ENCODE results near the gene KPNA6.
"Not testable (repeated sequence)": the region's sequence is repeated elsewhere in the genome, so short reads cannot be mapped to it uniquely, and the experiment has no call there.

KPNA6 gene

DNA sequence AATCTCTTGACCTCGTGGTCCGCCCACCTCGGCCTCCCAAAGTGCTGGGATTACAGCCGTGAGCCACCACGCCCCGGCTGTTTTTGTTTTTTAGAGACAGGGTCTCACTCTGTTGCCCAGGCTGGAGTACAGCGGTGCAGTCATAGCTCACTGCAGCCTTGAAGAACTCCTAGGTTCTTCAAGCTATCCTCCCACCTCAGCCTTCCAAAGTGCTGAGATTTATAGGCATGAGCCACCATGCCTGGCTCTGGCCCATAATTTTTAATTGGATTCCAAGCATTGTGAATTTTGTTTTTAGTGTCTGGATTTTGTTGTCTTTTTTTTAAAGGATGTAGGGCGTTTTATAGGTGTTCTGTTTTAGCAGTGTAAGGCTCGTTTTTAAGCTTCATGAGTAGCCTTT, 43.0 kb downstream of the KPNA6 start:
- CTCF ChIA-PET = interaction anchor here (0.7 kb wide), 1 partner anchor 39 kb away, joined by 4 read pairs; no protein-coding TSS in a partner anchor
- TF ChIP-seq, protein P1, sequence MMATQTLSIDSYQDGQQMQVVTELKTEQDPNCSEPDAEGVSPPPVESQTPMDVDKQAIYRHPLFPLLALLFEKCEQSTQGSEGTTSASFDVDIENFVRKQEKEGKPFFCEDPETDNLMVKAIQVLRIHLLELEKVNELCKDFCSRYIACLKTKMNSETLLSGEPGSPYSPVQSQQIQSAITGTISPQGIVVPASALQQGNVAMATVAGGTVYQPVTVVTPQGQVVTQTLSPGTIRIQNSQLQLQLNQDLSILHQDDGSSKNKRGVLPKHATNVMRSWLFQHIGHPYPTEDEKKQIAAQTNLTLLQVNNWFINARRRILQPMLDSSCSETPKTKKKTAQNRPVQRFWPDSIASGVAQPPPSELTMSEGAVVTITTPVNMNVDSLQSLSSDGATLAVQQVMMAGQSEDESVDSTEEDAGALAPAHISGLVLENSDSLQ (IDR thresholded peaks at IDR 0.05) = peak; percentile 35; the same call in 1 of the 2 replicates
- TF ChIP-seq HDGF (IDR thresholded peaks at IDR 0.05; ENCODE audit: borderline replicate concordance) = no peak
- no peak for DNase-seq (ENCODE audit: extremely low spot score)
- POLR2A ChIA-PET = interaction anchor here (1.4 to 3.0 kb wide), 3 partner anchors 29 to 78 kb away, joined by 3 to 14 read pairs (median 5); partner anchors contain the start of genes IQCC, TMEM39B and TXLNA

DNA sequence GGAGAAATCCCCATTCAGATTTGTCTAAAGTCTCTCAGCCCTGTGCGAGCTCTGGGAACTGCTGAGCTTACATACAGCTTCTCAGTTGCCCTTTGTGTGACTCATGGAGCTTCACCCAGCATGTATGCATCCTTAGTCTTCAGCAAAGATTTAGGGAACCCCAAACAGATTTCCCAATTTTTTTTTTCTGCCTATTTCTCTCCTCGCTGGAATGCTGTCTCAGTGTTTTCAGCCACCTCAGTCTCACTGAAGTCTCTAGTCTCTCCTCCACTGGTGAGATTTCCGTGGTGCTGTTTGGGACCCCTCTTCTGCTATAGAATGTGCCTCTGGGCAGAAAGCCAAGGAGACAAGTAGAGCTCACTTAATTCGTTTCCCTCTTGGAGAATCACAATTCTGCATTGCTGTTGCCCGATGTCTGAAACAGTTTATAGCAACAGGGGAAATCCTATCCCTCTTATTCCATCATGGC, 43.5 kb downstream of the KPNA6 start:
- POLR2A ChIA-PET = interaction anchor here (1.4 to 3.0 kb wide), 3 partner anchors 28 to 78 kb away, joined by 3 to 14 read pairs (median 5); partner anchors contain the start of genes IQCC, TMEM39B and TXLNA
- no peak for TF ChIP-seq ELF4 (IDR thresholded peaks at IDR 0.05)
- no peak for TF ChIP-seq L3MBTL2 (conservative IDR thresholded peaks at IDR 0.05)
- no peak for TF ChIP-seq FOXA1 (IDR thresholded peaks at IDR 0.05)
- no peak for TF ChIP-seq HDGF (IDR thresholded peaks at IDR 0.05; ENCODE audit: borderline replicate concordance)
- no peak for TF ChIP-seq TARDBP (IDR thresholded peaks at IDR 0.05)
- no peak for TF ChIP-seq SUZ12 (IDR thresholded peaks at IDR 0.05)
- TF ChIP-seq, protein P1 (IDR thresholded peaks at IDR 0.05) = no peak
- DNase-seq (ENCODE audit: extremely low spot score) = peak; percentile 43
- CTCF ChIA-PET = interaction anchor here (0.7 kb wide), 1 partner anchor 40 kb away, joined by 4 read pairs; no protein-coding TSS in a partner anchor

DNA sequence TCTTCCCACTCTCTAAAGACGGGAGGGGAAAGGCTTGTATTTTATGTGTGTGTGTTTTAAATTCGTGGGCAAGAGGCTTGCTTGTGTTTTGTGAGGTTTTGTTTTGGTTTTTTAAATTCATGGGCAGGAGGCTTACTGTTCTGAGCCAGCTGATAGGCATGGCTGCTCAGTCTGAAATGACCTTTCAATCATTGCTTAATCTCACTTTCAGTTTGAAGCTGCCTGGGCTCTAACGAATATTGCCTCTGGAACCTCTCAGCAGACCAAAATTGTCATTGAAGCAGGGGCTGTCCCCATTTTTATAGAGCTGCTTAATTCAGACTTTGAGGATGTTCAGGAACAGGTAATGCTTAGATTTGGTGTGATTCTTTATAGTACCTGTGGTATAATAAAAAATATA, 51.3 kb downstream of the KPNA6 start:
- POLR2A ChIA-PET = no interaction called here
- CTCF ChIA-PET = no interaction called here
- DNase-seq (ENCODE audit: extremely low spot score) = no peak
- no peak for TF ChIP-seq NFRKB (IDR thresholded peaks at IDR 0.05)
- TF ChIP-seq ZNF384 (IDR thresholded peaks at IDR 0.05) = no peak
- no peak for TF ChIP-seq LEF1 (IDR thresholded peaks at IDR 0.05; ENCODE audit: borderline replicate concordance)
- TF ChIP-seq L3MBTL2 (conservative IDR thresholded peaks at IDR 0.05) = no peak
- no peak for TF ChIP-seq FOXK2 (IDR thresholded peaks at IDR 0.05)
- no peak for TF ChIP-seq SUZ12 (IDR thresholded peaks at IDR 0.05)
- TF ChIP-seq HDGF (IDR thresholded peaks at IDR 0.05; ENCODE audit: borderline replicate concordance) = no peak
- TF ChIP-seq TARDBP (IDR thresholded peaks at IDR 0.05) = no peak
- no peak for TF ChIP-seq FOXM1 (IDR thresholded peaks at IDR 0.05; ENCODE audit: borderline replicate concordance)
- TF ChIP-seq ELF4 (IDR thresholded peaks at IDR 0.05) = no peak
- TF ChIP-seq, protein P1 (IDR thresholded peaks at IDR 0.05) = no peak
- TF ChIP-seq ARNT (IDR thresholded peaks at IDR 0.05) = no peak
- TF ChIP-seq SP1 (IDR thresholded peaks at IDR 0.05) = no peak
- no peak for TF ChIP-seq BHLHE40 (IDR thresholded peaks at IDR 0.05; ENCODE audit: borderline replicate concordance)
- no peak for TF ChIP-seq CTBP1 (IDR thresholded peaks at IDR 0.05; ENCODE audit: borderline replicate concordance)
- TF ChIP-seq FOXA1 (IDR thresholded peaks at IDR 0.05) = no peak

DNA sequence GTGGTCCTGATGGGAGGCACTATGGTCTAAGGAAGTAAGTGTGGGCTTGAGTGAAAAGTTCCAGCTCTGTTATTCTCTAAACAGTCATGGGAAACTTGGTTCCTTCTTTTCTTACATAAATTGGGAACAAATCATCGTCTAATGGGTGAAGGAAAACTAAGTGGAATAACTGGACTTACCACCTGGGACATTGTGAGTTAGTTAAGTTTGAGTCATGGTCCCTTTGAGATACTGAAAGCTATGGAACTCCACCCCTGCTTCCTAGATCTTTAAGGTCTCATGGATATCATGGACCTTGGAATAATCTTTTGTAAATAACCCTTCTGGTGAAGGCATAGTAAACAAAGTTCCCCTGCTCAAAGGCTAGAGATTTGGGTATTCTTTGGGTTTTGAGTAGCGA, 55.5 kb downstream of the KPNA6 start:
- ChIA-PET CTCF (interaction anchor here (0.6 to 0.7 kb wide), 2 partner anchors 10 to 37 kb away, joined by 3 to 5 read pairs; partner anchors contain the start of gene CCDC28B), POLR2A (interaction anchor here (1.5 kb wide), 1 partner anchor 16 kb away, joined by 6 read pairs; the partner anchor contains the start of gene TXLNA)
- DNase-seq (ENCODE audit: extremely low spot score) = no peak
- TF ChIP-seq FOXM1 (IDR thresholded peaks at IDR 0.05; ENCODE audit: borderline replicate concordance) = no peak
- no peak for TF ChIP-seq ZNF384 (IDR thresholded peaks at IDR 0.05)
- TF ChIP-seq NFRKB (IDR thresholded peaks at IDR 0.05) = no peak
- TF ChIP-seq CTBP1 (IDR thresholded peaks at IDR 0.05; ENCODE audit: borderline replicate concordance) = no peak
- TF ChIP-seq HDGF (IDR thresholded peaks at IDR 0.05; ENCODE audit: borderline replicate concordance) = no peak
- TF ChIP-seq SP1 (IDR thresholded peaks at IDR 0.05) = no peak
- TF ChIP-seq FOXA1 (IDR thresholded peaks at IDR 0.05) = no peak
- no peak for TF ChIP-seq LEF1 (IDR thresholded peaks at IDR 0.05; ENCODE audit: borderline replicate concordance)
- no peak for TF ChIP-seq TARDBP (IDR thresholded peaks at IDR 0.05)
- no peak for TF ChIP-seq FOXK2 (IDR thresholded peaks at IDR 0.05)

DNA sequence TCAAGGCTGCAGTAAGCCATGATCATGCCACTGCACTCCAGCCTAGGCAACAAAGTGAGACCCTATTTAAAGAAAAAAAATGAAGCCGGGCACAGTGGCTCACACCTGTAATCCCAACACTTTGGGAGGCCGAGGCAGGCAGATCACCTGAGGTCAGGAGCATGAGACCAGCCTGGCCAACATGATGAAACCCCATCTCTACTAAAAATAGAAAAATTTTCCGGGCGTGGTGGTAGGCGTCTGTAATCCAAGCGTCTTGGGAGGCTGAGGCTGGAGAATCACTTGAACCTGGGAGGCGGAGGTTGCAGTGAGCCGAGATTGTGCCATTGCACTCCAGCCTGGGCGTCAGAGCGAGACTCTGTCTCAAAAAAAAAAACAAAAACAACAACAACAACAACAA, 57.8 kb downstream of the KPNA6 start:
- POLR2A ChIA-PET; CTCF ChIA-PET; DNase-seq (ENCODE audit: extremely low spot score): not testable (repeated sequence)

DNA sequence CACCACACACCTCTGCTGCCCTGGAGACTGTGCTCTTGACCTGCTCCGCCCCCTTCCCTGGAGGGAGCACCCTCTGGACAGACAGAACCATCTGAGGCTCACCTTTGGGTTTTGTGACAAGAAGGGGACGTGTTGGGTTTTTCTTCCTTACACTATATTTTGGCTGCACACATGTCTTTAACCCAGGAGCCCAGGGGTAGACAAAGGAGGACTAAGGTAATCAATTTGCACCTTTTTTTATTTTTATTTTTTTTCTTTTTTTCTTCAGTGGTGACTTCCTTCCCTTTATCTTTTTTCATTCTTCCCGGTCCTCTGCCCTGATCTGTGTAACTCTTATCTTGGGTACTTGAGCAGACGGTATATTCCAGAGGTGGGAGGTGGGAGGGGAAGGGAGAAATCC, 63.1 kb downstream of the KPNA6 start:
- POLR2A ChIA-PET = interaction anchor here (1.3 kb wide), 1 partner anchor 8 kb away, joined by 4 read pairs; the partner anchor contains the start of gene TXLNA
- CTCF ChIA-PET = no interaction called here
- no peak for TF ChIP-seq TARDBP (IDR thresholded peaks at IDR 0.05)
- TF ChIP-seq BHLHE40 (IDR thresholded peaks at IDR 0.05; ENCODE audit: borderline replicate concordance) = no peak
- no peak for TF ChIP-seq CTBP1 (IDR thresholded peaks at IDR 0.05; ENCODE audit: borderline replicate concordance)
- TF ChIP-seq FOXM1 (IDR thresholded peaks at IDR 0.05; ENCODE audit: borderline replicate concordance) = no peak
- no peak for DNase-seq (ENCODE audit: extremely low spot score)

DNA sequence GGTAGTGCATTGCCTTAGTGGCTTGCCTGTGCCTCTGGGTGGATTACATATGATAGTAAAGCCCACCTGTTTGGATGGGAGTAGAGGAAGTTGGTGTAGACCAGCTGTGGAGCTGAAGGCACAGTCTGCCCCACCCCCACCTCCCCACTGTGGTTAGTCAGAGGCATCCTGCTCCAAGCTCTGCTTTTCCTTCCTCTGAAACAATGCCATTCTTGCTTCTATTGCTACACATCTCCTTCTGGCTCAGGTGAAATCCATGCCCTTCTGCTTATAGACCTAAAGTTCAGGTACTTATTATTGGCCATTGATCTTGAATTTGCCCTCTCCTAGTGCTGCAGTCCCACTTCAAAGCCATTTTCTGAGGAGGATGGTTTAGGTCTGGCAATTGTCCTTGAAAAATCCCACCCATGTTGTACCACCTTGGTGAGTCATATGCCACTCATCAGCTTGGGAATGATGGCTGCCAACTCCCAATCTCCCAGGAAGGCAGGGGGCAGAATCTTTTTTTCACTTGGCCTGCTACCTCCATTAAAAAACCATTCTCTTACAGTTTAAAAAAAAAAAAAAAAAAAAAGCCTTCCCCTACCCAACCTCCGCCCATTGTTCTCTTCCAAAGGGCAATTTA, 64.9 kb downstream of the KPNA6 start:
- POLR2A ChIA-PET = no interaction called here
- no peak for DNase-seq (ENCODE audit: extremely low spot score)
- no peak for TF ChIP-seq BHLHE40 (IDR thresholded peaks at IDR 0.05; ENCODE audit: borderline replicate concordance)
- TF ChIP-seq L3MBTL2 (conservative IDR thresholded peaks at IDR 0.05) = no peak
- no peak for TF ChIP-seq SUZ12 (IDR thresholded peaks at IDR 0.05)
- no peak for TF ChIP-seq NFRKB (IDR thresholded peaks at IDR 0.05)
- TF ChIP-seq ELF4 (IDR thresholded peaks at IDR 0.05) = no peak
- TF ChIP-seq ZNF384 (IDR thresholded peaks at IDR 0.05) = no peak
- TF ChIP-seq ARNT (IDR thresholded peaks at IDR 0.05) = no peak
- CTCF ChIA-PET = no interaction called here
